Measurements from ENCODE around the gene ADNP2.

Gene ADNP2

DNA sequence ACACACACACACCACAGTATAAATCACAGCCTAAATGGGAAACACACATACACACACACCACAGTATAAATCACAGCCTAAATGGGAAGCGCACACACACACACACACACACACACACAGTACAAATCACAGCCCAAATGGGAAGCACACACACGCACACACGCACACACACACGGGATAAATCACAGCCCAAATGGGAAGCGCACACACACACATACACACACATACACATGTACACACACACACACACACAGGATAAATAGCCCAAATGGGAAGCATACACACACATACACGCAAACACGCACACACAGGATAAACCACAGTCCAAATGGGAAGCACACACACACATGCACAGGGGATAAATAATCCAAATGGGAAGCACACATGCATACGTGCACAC is 68.1 kb downstream of the ADNP2 start:
- Histone ChIP-seq H3K4me3 (replicated peaks; ENCODE audit: insufficient read depth, low read length) (no peak overlapping the region), H3K27me3 (ENCODE audit: insufficient read depth, poor library complexity, severe bottlenecking) (no peaks in the 10 kb centered on the region), H3K27ac (replicated peaks) (no peak overlapping the region)
- no peak for TF ChIP-seq SPI1 (IDR thresholded peaks at IDR 0.05; ENCODE audit: borderline replicate concordance, low read depth)
- DNase-seq (ENCODE audit: low read depth in 1 of 2, low spot score in 1 of 2) = no peak

DNA sequence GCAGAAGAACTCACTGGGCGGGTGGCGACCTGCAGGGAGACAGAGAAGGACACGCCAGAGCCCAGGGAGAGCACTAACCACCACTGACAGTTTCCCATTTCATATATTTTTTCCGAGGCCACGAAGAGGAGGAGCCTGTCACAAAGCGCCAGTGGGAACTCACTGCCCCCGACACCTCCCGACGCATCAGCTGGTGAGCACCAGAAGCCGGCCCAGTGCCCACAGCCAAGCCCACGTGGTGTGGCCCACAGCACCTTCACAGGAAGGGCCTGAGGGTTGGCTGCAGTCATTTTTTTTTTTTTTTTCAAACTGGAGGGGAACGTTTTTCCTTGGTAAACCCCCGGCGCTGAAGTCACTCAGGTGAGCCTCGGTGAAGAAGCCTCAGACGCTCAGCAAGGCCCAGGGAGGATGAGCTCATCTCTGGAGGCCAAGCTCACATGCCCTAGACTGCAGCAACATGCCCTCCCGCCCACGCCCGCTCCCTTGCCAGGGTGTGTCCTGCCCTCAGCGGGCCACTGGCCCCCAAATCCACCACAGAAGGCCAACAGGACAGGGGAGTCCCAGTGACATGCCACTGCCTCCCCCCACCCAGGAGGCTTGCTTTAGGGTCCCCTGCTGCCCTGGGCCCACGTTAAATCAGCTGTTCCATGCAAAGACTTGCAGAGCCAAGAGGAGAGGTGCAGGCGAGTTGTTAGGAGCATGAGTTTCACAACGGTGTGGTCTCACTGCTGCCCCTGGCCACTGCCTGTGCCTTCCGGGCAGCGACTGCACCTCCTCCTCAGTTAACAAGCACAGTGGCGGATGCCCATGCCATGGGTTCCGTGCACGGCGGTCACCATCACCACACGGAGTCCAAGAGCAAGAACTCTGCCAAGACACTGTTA is 70.1 kb downstream of the ADNP2 start:
- DNase-seq (ENCODE audit: low read depth in 1 of 2, low spot score in 1 of 2) = no peak
- H3K27ac ChIP-seq (replicated peaks) = no peak overlapping the region
- H3K4me3 ChIP-seq (replicated peaks; ENCODE audit: insufficient read depth, low read length) = no peak overlapping the region
- no peak for TF ChIP-seq GABPA (IDR thresholded peaks at IDR 0.05; ENCODE audit: low read depth)
- TF ChIP-seq, protein P1, sequence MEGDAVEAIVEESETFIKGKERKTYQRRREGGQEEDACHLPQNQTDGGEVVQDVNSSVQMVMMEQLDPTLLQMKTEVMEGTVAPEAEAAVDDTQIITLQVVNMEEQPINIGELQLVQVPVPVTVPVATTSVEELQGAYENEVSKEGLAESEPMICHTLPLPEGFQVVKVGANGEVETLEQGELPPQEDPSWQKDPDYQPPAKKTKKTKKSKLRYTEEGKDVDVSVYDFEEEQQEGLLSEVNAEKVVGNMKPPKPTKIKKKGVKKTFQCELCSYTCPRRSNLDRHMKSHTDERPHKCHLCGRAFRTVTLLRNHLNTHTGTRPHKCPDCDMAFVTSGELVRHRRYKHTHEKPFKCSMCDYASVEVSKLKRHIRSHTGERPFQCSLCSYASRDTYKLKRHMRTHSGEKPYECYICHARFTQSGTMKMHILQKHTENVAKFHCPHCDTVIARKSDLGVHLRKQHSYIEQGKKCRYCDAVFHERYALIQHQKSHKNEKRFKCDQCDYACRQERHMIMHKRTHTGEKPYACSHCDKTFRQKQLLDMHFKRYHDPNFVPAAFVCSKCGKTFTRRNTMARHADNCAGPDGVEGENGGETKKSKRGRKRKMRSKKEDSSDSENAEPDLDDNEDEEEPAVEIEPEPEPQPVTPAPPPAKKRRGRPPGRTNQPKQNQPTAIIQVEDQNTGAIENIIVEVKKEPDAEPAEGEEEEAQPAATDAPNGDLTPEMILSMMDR (IDR thresholded peaks at IDR 0.05; ENCODE audit: insufficient read depth, low read length) = no peak
- TF ChIP-seq POLR2AphosphoS5 (IDR thresholded peaks at IDR 0.05; ENCODE audit: low read depth) = no peak
- TF ChIP-seq SPI1 (IDR thresholded peaks at IDR 0.05; ENCODE audit: borderline replicate concordance, low read depth) = no peak
- TF ChIP-seq, protein P2, sequence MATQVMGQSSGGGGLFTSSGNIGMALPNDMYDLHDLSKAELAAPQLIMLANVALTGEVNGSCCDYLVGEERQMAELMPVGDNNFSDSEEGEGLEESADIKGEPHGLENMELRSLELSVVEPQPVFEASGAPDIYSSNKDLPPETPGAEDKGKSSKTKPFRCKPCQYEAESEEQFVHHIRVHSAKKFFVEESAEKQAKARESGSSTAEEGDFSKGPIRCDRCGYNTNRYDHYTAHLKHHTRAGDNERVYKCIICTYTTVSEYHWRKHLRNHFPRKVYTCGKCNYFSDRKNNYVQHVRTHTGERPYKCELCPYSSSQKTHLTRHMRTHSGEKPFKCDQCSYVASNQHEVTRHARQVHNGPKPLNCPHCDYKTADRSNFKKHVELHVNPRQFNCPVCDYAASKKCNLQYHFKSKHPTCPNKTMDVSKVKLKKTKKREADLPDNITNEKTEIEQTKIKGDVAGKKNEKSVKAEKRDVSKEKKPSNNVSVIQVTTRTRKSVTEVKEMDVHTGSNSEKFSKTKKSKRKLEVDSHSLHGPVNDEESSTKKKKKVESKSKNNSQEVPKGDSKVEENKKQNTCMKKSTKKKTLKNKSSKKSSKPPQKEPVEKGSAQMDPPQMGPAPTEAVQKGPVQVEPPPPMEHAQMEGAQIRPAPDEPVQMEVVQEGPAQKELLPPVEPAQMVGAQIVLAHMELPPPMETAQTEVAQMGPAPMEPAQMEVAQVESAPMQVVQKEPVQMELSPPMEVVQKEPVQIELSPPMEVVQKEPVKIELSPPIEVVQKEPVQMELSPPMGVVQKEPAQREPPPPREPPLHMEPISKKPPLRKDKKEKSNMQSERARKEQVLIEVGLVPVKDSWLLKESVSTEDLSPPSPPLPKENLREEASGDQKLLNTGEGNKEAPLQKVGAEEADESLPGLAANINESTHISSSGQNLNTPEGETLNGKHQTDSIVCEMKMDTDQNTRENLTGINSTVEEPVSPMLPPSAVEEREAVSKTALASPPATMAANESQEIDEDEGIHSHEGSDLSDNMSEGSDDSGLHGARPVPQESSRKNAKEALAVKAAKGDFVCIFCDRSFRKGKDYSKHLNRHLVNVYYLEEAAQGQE (IDR thresholded peaks at IDR 0.05; ENCODE audit: insufficient replicate concordance, low read depth) = no peak
- H3K27me3 ChIP-seq (ENCODE audit: insufficient read depth, poor library complexity, severe bottlenecking) = no peaks in the 10 kb centered on the region

DNA sequence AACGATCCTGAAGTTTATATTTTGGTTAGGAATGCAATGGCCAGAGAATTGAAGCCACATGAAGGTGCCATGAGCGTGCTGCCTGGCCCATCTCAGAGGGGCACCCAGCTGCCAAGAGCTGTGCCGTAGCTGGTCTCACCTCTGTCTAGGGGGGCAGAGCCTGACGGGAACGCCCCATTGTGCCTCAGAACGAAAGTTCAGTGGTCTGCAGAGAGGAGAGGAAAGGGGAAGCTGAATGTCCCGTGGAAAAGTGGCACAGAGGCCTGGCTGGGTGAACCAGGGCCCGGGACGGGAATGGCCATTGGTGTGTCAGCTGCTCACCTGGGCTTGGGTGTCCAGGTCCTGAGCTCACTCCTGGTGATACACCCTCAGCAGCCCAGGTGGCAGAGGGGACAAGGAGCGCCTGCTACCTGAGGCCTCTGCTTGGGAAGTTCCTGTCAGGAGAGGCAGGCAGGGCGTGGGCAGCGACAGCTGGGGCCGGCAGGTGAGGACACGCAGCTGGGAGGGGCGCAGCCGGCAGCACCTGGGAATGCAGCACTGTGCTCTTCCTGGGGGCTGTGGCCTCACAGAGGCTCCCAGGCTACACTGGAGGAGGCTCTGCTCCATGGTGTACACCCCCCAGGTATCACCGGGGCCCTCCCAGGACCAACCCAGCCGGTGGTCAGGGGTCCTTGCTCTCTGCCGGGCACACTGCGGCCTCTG is 70.9 kb downstream of the ADNP2 start:
- DNase-seq (ENCODE audit: low read depth in 1 of 2, low spot score in 1 of 2) = no peak
- Histone ChIP-seq H3K27ac (replicated peaks) (no peak overlapping the region), H3K27me3 (ENCODE audit: insufficient read depth, poor library complexity, severe bottlenecking) (no peaks in the 10 kb centered on the region), H3K4me3 (replicated peaks; ENCODE audit: insufficient read depth, low read length) (no peak overlapping the region)
- TF ChIP-seq POLR2AphosphoS5 (IDR thresholded peaks at IDR 0.05; ENCODE audit: low read depth) (no peak), GABPA (IDR thresholded peaks at IDR 0.05; ENCODE audit: low read depth) (no peak), SPI1 (IDR thresholded peaks at IDR 0.05; ENCODE audit: borderline replicate concordance, low read depth) (no peak)
- TF ChIP-seq, protein P1 (IDR thresholded peaks at IDR 0.05; ENCODE audit: insufficient read depth, low read length) = no peak
- TF ChIP-seq, protein P2 (IDR thresholded peaks at IDR 0.05; ENCODE audit: insufficient replicate concordance, low read depth) = no peak

DNA sequence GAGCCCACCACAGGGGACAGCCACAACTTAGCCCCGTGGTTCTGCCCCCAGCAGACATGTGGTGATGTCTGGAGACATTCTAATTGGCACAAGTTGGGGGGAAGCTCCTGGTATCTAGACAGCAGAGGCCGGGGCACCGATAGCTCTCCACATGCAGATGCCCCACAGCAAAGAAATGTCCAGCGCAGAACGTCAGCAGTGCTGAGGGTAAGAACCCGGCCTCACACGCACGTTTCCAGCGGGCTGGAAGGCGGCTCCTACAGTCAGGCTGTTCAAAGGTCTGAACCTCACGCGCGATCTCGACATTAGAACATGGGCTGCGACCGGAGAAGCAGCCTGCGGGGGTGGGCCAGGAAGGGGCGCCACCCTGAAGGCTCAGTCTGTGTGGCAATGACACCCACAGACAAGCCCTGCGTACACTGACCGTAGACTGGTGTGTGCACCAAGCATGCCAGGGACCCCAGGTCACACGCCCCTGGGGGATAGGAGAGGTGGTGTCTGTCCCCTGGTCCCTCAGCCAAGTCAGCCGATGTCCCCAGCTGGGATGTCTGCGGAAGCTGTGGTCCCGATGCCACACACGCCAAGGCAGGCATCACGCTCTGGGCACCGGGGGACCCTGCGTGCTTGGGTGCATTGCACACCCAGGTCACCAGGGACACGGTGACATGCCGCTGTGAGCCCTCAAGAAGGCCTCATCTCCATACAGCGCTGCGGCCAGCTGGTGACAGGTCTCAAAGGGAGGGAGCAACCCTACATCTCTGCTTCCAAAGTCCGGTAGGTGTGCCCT is 71.9 kb downstream of the ADNP2 start:
- no peak for TF ChIP-seq POLR2AphosphoS5 (IDR thresholded peaks at IDR 0.05; ENCODE audit: low read depth)
- TF ChIP-seq GABPA (IDR thresholded peaks at IDR 0.05; ENCODE audit: low read depth) = no peak
- TF ChIP-seq SPI1 (IDR thresholded peaks at IDR 0.05; ENCODE audit: borderline replicate concordance, low read depth) = no peak
- TF ChIP-seq, protein P1 (IDR thresholded peaks at IDR 0.05; ENCODE audit: insufficient read depth, low read length) = no peak
- TF ChIP-seq, protein P2 (IDR thresholded peaks at IDR 0.05; ENCODE audit: insufficient replicate concordance, low read depth) = no peak
- no peak overlapping the region for H3K4me3 ChIP-seq (replicated peaks; ENCODE audit: insufficient read depth, low read length)
- no peaks in the 10 kb centered on the region for H3K27me3 ChIP-seq (ENCODE audit: insufficient read depth, poor library complexity, severe bottlenecking)
- H3K27ac ChIP-seq (replicated peaks) = no peak overlapping the region
- no peak for DNase-seq (ENCODE audit: low read depth in 1 of 2, low spot score in 1 of 2)
